Sigmoid colon (tissue), 3 donors: Measurements from ENCODE around the gene CHRM4.

ENCODE experiments used
- POLR2A ChIP-seq, 2 donors: fragments of 450-650 bp; IDR thresholded peaks; one replicate each; pipeline ENCODE4 v1.6.1; 2016; ENCODE audit warnings: antibody characterized with exemption in 2 of 2, mild to moderate bottlenecking in 2 of 2, moderate library complexity in 2 of 2
- TF ChIP-seq, protein P1 (sequence below), 4 experiments: fragments of 450-650 bp in 3 of 4; fragments of 200-600 bp in 1 of 4; IDR thresholded peaks; one replicate each; pipeline ENCODE4 v1.5.1; 2016 to 2019; ENCODE audit warnings: antibody characterized with exemption in 4 of 4, mild to moderate bottlenecking in 3 of 4, moderate library complexity in 2 of 4

- no peak for TF ChIP-seq POLR2A (IDR thresholded peaks at IDR 0.05)
- TF ChIP-seq, protein P1, sequence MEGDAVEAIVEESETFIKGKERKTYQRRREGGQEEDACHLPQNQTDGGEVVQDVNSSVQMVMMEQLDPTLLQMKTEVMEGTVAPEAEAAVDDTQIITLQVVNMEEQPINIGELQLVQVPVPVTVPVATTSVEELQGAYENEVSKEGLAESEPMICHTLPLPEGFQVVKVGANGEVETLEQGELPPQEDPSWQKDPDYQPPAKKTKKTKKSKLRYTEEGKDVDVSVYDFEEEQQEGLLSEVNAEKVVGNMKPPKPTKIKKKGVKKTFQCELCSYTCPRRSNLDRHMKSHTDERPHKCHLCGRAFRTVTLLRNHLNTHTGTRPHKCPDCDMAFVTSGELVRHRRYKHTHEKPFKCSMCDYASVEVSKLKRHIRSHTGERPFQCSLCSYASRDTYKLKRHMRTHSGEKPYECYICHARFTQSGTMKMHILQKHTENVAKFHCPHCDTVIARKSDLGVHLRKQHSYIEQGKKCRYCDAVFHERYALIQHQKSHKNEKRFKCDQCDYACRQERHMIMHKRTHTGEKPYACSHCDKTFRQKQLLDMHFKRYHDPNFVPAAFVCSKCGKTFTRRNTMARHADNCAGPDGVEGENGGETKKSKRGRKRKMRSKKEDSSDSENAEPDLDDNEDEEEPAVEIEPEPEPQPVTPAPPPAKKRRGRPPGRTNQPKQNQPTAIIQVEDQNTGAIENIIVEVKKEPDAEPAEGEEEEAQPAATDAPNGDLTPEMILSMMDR (IDR thresholded peaks at IDR 0.05): no peak
Observed at GRCh38 chr11:46377831-46378230, 13.7 kb downstream of the CHRM4 start.
